KMS-11 (cell line): ENCODE measurements around the gene OR4D6.

ENCODE experiments used
- H2AFZ ChIP-seq: fragments of 200-600 bp; sonication (generic); 2 replicates; pipeline ENCODE4 v1.6.1; 2016; ENCODE audit warnings: antibody characterized with exemption, mixed run types, low read depth
- H3K27ac ChIP-seq: fragments of 200-600 bp; sonication (generic); 2 replicates; pipeline ENCODE4 v1.6.1; 2016; ENCODE audit warnings: mild to moderate bottlenecking, mixed run types
- H3K27me3 ChIP-seq: fragments of 200-600 bp; sonication (generic); 2 replicates; pipeline ENCODE4 v1.6.1; 2017; ENCODE audit warnings: mild to moderate bottlenecking, low read depth, mixed run types, moderate library complexity; ENCODE audit not compliant: insufficient read depth
- H3K36me3 ChIP-seq: fragments of 200-600 bp; sonication (generic); 2 replicates; pipeline ENCODE4 v1.6.1; 2017; ENCODE audit warnings: mild to moderate bottlenecking, mixed run types; ENCODE audit not compliant: insufficient read depth
- H3K4me1 ChIP-seq: fragments of 200-600 bp; sonication (generic); 2 replicates; pipeline ENCODE4 v1.6.1; 2016; ENCODE audit warnings: mild to moderate bottlenecking, low read depth, mixed run types; ENCODE audit not compliant: poor library complexity, severe bottlenecking
- H3K4me2 ChIP-seq: fragments of 200-600 bp; sonication (generic); 2 replicates; pipeline ENCODE4 v1.7.0; 2016; ENCODE audit warnings: mild to moderate bottlenecking, mixed run types
- H3K4me3 ChIP-seq: fragments of 200-600 bp; sonication (generic); IDR thresholded peaks from 2 replicates; pipeline ENCODE4 v1.6.1; 2017; ENCODE audit warnings: low read depth, low read length, mixed read lengths; ENCODE audit not compliant: insufficient read depth
- H3K79me2 ChIP-seq: fragments of 200-600 bp; sonication (generic); 2 replicates; pipeline ENCODE4 v1.6.1; 2016; ENCODE audit warnings: low read depth, mixed run types; ENCODE audit not compliant: insufficient read depth
- H3K9ac ChIP-seq: fragments of 200-600 bp; sonication (generic); 2 replicates; pipeline ENCODE4 v1.6.1; 2016; ENCODE audit warnings: mild to moderate bottlenecking, mixed run types
- H4K20me1 ChIP-seq: fragments of 200-600 bp; sonication (generic); 2 replicates; pipeline ENCODE4 v1.6.1; 2016; ENCODE audit warnings: mild to moderate bottlenecking, mixed run types; ENCODE audit not compliant: insufficient read depth
- TF ChIP-seq, protein P1 (sequence below): fragments of 200-600 bp; sonication (generic); conservative IDR thresholded peaks from 2 replicates; pipeline ENCODE4 v1.6.1; 2017; ENCODE audit warnings: low read depth, mild to moderate bottlenecking, antibody characterized with exemption, low read length, moderate library complexity, mixed read lengths

The OR4D6 gene

DNA sequence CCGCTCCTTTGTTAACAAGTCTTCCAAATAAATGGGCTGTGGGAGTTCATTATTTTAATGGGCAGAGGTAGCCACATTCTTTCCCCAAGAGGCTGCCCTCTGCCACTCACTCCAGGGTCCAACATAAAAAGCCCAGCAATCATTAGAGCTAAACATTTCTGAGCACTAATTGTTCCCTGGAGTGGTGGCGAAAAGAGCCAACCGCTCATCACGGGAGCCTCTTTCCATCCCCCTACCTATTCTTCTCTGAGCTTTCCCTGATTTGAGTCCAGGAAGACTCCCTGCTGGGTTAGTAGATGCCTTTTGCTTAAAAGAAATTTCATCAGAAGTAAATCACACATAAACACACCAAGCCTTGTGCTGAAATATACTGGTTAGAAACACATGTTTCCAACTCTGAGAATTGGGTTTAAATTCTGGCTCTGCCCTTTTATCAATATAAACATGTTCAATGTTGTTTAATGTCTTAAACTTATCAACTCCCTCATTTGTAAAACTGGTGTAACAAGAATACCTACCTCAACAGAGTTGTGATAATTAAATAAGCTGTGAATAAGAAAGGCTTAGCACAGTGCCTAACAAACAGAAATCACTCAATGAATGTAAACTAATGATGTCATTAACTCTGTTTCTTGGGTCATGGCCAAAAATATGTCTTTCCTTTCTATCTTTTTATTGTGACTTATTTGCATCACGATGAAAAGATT, 30.2 kb upstream of the OR4D6 start, which contains the start of gene OR5A2:
Gene OR5A2 (minus strand): TSS at position 53 of the 707 bp plus-strand sequence. CDS start 3,460 bp downstream, outside the sequence.
- H3K4me3 ChIP-seq, result no peak within 1 kb of the TSS
- no peak within 1 kb of the TSS for H3K4me2 ChIP-seq
- no peak within 1 kb of the TSS for H2AFZ ChIP-seq
- H3K27me3 ChIP-seq, result no peaks in the 10 kb centered on the region
- no peaks in the 10 kb centered on the region for H3K79me2 ChIP-seq
- H3K27ac ChIP-seq, result no peak within 1 kb of the TSS
- no peaks in the 10 kb centered on the region for H4K20me1 ChIP-seq
- no peaks in the 10 kb centered on the region for H3K36me3 ChIP-seq
- H3K9ac ChIP-seq, result no peak within 1 kb of the TSS
- TF ChIP-seq, protein P1, sequence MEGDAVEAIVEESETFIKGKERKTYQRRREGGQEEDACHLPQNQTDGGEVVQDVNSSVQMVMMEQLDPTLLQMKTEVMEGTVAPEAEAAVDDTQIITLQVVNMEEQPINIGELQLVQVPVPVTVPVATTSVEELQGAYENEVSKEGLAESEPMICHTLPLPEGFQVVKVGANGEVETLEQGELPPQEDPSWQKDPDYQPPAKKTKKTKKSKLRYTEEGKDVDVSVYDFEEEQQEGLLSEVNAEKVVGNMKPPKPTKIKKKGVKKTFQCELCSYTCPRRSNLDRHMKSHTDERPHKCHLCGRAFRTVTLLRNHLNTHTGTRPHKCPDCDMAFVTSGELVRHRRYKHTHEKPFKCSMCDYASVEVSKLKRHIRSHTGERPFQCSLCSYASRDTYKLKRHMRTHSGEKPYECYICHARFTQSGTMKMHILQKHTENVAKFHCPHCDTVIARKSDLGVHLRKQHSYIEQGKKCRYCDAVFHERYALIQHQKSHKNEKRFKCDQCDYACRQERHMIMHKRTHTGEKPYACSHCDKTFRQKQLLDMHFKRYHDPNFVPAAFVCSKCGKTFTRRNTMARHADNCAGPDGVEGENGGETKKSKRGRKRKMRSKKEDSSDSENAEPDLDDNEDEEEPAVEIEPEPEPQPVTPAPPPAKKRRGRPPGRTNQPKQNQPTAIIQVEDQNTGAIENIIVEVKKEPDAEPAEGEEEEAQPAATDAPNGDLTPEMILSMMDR, result no peak
- no peaks in the 10 kb centered on the region for H3K4me1 ChIP-seq

DNA sequence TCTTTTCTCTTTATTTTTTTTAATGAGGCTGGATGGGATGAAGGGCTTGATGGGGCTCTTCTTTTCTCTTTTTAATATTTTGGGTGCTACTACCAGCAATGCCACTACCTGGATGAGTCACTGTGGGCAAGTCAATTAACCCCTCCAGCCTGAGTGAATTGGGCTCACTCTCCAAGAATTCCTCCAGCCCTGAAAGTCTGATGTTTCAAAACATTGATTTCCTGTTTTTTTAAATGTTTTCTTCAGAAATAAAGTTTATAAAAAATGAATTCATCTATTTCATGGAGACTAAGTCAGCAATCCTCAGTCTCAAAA, 29.7 kb upstream of the OR4D6 start:
- no peaks in the 10 kb centered on the region for H3K27me3 ChIP-seq
- H3K4me1 ChIP-seq, result no peaks in the 10 kb centered on the region
- no peaks in the 10 kb centered on the region for H3K79me2 ChIP-seq
- no peak overlapping the region for H2AFZ ChIP-seq
- H3K27ac ChIP-seq, result no peak overlapping the region
- H3K4me2 ChIP-seq, result no peak overlapping the region
- no peaks in the 10 kb centered on the region for H4K20me1 ChIP-seq
- H3K9ac ChIP-seq, result no peak overlapping the region
- no peaks in the 10 kb centered on the region for H3K36me3 ChIP-seq
- no peak overlapping the region for H3K4me3 ChIP-seq
- TF ChIP-seq, protein P1, result no peak

DNA sequence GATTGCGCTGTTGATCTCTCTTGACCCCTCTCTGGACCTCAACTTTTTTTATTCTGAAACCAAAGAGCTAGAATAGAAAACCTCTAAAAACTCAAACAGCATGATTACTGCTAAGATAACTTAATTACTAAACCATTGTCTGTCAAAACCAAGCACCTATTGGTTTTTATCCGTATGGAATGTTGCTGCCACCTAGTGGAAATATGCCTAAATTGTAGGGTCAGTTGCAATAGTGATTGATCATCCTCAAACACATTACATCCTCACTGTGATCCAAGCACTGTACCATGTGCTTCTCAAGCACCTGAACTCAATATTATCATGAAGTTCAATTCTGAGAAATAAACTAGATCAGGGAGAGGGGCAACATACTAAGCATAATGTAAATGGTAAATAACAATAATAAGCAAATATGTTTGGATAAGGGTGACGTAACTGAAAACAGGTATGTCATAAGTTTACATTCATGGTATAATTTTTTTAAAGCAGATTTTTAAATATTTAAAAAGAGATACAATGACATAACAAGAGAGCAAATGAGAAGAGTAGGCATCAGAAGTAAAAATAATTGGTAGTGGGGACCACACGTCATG, 26.7 kb upstream of the OR4D6 start:
- no peaks in the 10 kb centered on the region for H4K20me1 ChIP-seq
- no peaks in the 10 kb centered on the region for H3K79me2 ChIP-seq
- no peak overlapping the region for H3K27ac ChIP-seq
- no peak overlapping the region for H3K9ac ChIP-seq
- no peaks in the 10 kb centered on the region for H3K36me3 ChIP-seq
- H2AFZ ChIP-seq, result no peak overlapping the region
- no peak overlapping the region for H3K4me2 ChIP-seq
- no peaks in the 10 kb centered on the region for H3K27me3 ChIP-seq
- no peak overlapping the region for H3K4me3 ChIP-seq
- no peaks in the 10 kb centered on the region for H3K4me1 ChIP-seq
- TF ChIP-seq, protein P1, result peak; percentile 81

DNA sequence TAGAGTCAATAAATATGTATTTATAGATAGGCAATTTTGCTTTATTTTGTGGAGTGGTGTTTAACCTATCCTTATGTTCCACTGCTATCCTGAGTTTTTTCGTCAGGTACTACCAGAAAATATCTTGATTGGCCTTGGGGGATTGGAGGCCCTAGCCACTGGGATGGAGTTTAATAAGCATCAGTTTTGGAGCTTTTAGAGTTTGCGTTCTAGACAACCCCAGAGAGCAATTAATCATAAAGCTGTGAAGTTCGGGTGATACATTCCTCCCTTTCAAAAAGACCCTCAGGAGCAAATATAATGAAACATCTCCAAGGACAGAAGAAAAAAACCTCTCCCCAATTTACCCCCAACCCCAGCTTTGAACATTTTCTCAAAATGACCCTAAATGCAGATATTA, 20.6 kb upstream of the OR4D6 start, which contains the start of gene OR5A1:
Gene OR5A1 (plus strand): TSS at position 301 of the 400 bp plus-strand sequence. CDS start 6,700 bp downstream, outside the sequence.
- H3K4me2 ChIP-seq, result no peak within 1 kb of the TSS
- TF ChIP-seq, protein P1, result no peak
- no peaks in the 10 kb centered on the region for H4K20me1 ChIP-seq
- H3K27ac ChIP-seq, result no peak within 1 kb of the TSS
- no peaks in the 10 kb centered on the region for H3K4me1 ChIP-seq
- H2AFZ ChIP-seq, result no peak within 1 kb of the TSS
- no peak within 1 kb of the TSS for H3K9ac ChIP-seq
- H3K79me2 ChIP-seq, result no peaks in the 10 kb centered on the region
- H3K36me3 ChIP-seq, result no peaks in the 10 kb centered on the region
- no peak within 1 kb of the TSS for H3K4me3 ChIP-seq
- H3K27me3 ChIP-seq, result no peaks in the 10 kb centered on the region
